NT2/D1 (cell line): ENCODE measurements around the gene EDIL3.

Experiments
- SUZ12 ChIP-seq: IDR thresholded peaks from 2 replicates; pipeline ENCODE4 v1.6.1; 2011; ENCODE audit not compliant: insufficient read length, insufficient read depth; ENCODE audit errors: extremely low read depth
- YY1 ChIP-seq: IDR thresholded peaks from 2 replicates; pipeline ENCODE4 v1.6.1; 2011; ENCODE audit not compliant: insufficient read length, insufficient read depth
- ZNF274 ChIP-seq: IDR thresholded peaks from 2 replicates; pipeline ENCODE4 v1.6.1; 2011; ENCODE audit warnings: mild to moderate bottlenecking, low read depth, low read length

GRCh38 chr5:83927140-83927733, 457.4 kb downstream of the EDIL3 start:
- TF ChIP-seq SUZ12, result no peak
- no peak for TF ChIP-seq YY1
- no peak for TF ChIP-seq ZNF274
